ENCODE data around the gene PSMB7.

The PSMB7 gene

GRCh38 chr9:124355039-124355940 is 60.0 kb downstream of the PSMB7 start:
- Histone ChIP-seq H4K8ac (ENCODE audit: low read length) (no peak overlapping the region), H3K79me1 (replicated peaks; ENCODE audit: low read length, poor library complexity, severe bottlenecking) (peaks cover 20% of the 10 kb centered on the region), H2BK12ac (ENCODE audit: low read length in 2 of 2) (peak overlapping the region; percentile 28 to 45), H2AK5ac (ENCODE audit: low read length, severe bottlenecking) (no peak overlapping the region), H3K14ac (ENCODE audit: low read length in 2 of 2) (peak overlapping the region in 1 of 2 experiments; percentile 19), H3K4ac (ENCODE audit: low read depth in 1 of 2, low read length in 2 of 2) (no peak overlapping the region), H3K9ac (ENCODE audit: low read length) (no peak overlapping the region), H3K4me1 (ENCODE audit: control insufficient read depth, insufficient read depth, low read depth, low read length) (peaks cover 33% of the 10 kb centered on the region), H3K4me3 (ENCODE audit: insufficient read depth in 1 of 2, low read depth in 1 of 2, low read length in 2 of 2) (no peak overlapping the region), H3K4me2 (ENCODE audit: low read length, poor library complexity, severe bottlenecking) (no peak overlapping the region), H3K18ac (ENCODE audit: low read depth in 1 of 2, low read length in 2 of 2) (no peak overlapping the region), H3K36me3 (ENCODE audit: control insufficient read depth in 1 of 2, insufficient read depth in 2 of 2, low read depth in 1 of 2, low read length in 2 of 2) (peaks cover 70 to 73% of the 10 kb centered on the region in 2 experiments), H2BK5ac (ENCODE audit: low read depth, low read length, poor library complexity, severe bottlenecking) (no peak overlapping the region), H3K23ac (ENCODE audit: low read length in 2 of 2) (no peak overlapping the region), H3K27me3 (ENCODE audit: control insufficient read depth in 1 of 2, insufficient read depth in 1 of 2, low read length in 2 of 2) (no peaks in the 10 kb centered on the region), H3K9me3 (ENCODE audit: control insufficient read depth, low read length) (no peaks in the 10 kb centered on the region), H3K27ac (ENCODE audit: low read length, poor library complexity, severe bottlenecking) (peak overlapping the region; percentile 6), H2BK120ac (ENCODE audit: low read depth, low read length) (no peak overlapping the region), H4K91ac (ENCODE audit: low read length) (peak overlapping the region; percentile 18), H2AFZ (ENCODE audit: low read depth, low read length) (no peak overlapping the region), H2BK15ac (ENCODE audit: low read depth, poor library complexity, severe bottlenecking) (no peak overlapping the region)
- no peak for DNase-seq
- 97% methylated on average over 21 of the region's 21 CpGs for WGBS

- H4K8ac ChIP-seq (ENCODE audit: low read length): no peak overlapping the region
- no peaks in the 10 kb centered on the region for H3K27me3 ChIP-seq (ENCODE audit: control insufficient read depth in 1 of 2, insufficient read depth in 1 of 2, low read length in 2 of 2)
- peak overlapping the region; percentile 73 for H3K9ac ChIP-seq (ENCODE audit: low read length)
- H3K27ac ChIP-seq (ENCODE audit: low read length, poor library complexity, severe bottlenecking): peak overlapping the region; percentile 17
- H3K18ac ChIP-seq (ENCODE audit: low read depth in 1 of 2, low read length in 2 of 2): no peak overlapping the region
- no peak overlapping the region for H2BK5ac ChIP-seq (ENCODE audit: low read depth, low read length, poor library complexity, severe bottlenecking)
- no peaks in the 10 kb centered on the region for H3K9me3 ChIP-seq (ENCODE audit: control insufficient read depth, low read length)
- peaks cover 18% of the 10 kb centered on the region for H3K79me1 ChIP-seq (replicated peaks; ENCODE audit: low read length, poor library complexity, severe bottlenecking)
- no peak overlapping the region for H2BK120ac ChIP-seq (ENCODE audit: low read depth, low read length)
- peak overlapping the region in 1 of 2 experiments; percentile 19 for H3K14ac ChIP-seq (ENCODE audit: low read length in 2 of 2)
- no peak overlapping the region for H3K4me2 ChIP-seq (ENCODE audit: low read length, poor library complexity, severe bottlenecking)
- no peak overlapping the region for H2AFZ ChIP-seq (ENCODE audit: low read depth, low read length)
- no peak overlapping the region for H3K4ac ChIP-seq (ENCODE audit: low read depth in 1 of 2, low read length in 2 of 2)
- H2BK15ac ChIP-seq (ENCODE audit: low read depth, poor library complexity, severe bottlenecking): no peak overlapping the region
- H4K91ac ChIP-seq (ENCODE audit: low read length): no peak overlapping the region
- no peak overlapping the region for H2AK5ac ChIP-seq (ENCODE audit: low read length, severe bottlenecking)
- no peak for DNase-seq
- H3K36me3 ChIP-seq (ENCODE audit: control insufficient read depth in 1 of 2, insufficient read depth in 2 of 2, low read depth in 1 of 2, low read length in 2 of 2): peaks cover 74 to 81% of the 10 kb centered on the region in 2 experiments
- H3K23ac ChIP-seq (ENCODE audit: low read length in 2 of 2): no peak overlapping the region
- H3K4me1 ChIP-seq (ENCODE audit: control insufficient read depth, insufficient read depth, low read depth, low read length): peaks cover 31% of the 10 kb centered on the region
- 96% methylated on average over 17 of the region's 17 CpGs for WGBS
- H3K4me3 ChIP-seq (ENCODE audit: insufficient read depth in 1 of 2, low read depth in 1 of 2, low read length in 2 of 2): no peak overlapping the region
- H2BK12ac ChIP-seq (ENCODE audit: low read length in 2 of 2): peak overlapping the region in 1 of 2 experiments; percentile 45
Measured at GRCh38 chr9:124354346-124355038, 60.8 kb downstream of the PSMB7 start.

GRCh38 chr9:124353811-124354274 is 61.4 kb downstream of the PSMB7 start:
- Histone ChIP-seq H3K9ac (ENCODE audit: low read length) (peak overlapping the region; percentile 73), H2AFZ (ENCODE audit: low read depth, low read length) (no peak overlapping the region), H3K27me3 (ENCODE audit: control insufficient read depth in 1 of 2, insufficient read depth in 1 of 2, low read length in 2 of 2) (no peaks in the 10 kb centered on the region), H3K4me2 (ENCODE audit: low read length, poor library complexity, severe bottlenecking) (no peak overlapping the region), H3K4me3 (ENCODE audit: insufficient read depth in 1 of 2, low read depth in 1 of 2, low read length in 2 of 2) (no peak overlapping the region), H3K79me1 (replicated peaks; ENCODE audit: low read length, poor library complexity, severe bottlenecking) (peaks cover 19% of the 10 kb centered on the region), H2AK5ac (ENCODE audit: low read length, severe bottlenecking) (no peak overlapping the region), H3K23ac (ENCODE audit: low read length in 2 of 2) (no peak overlapping the region), H2BK5ac (ENCODE audit: low read depth, low read length, poor library complexity, severe bottlenecking) (no peak overlapping the region), H3K14ac (ENCODE audit: low read length in 2 of 2) (no peak overlapping the region), H3K4me1 (ENCODE audit: control insufficient read depth, insufficient read depth, low read depth, low read length) (peaks cover 31% of the 10 kb centered on the region), H2BK120ac (ENCODE audit: low read depth, low read length) (no peak overlapping the region), H3K27ac (ENCODE audit: low read length, poor library complexity, severe bottlenecking) (peak overlapping the region; percentile 31), H2BK15ac (ENCODE audit: low read depth, poor library complexity, severe bottlenecking) (no peak overlapping the region), H4K8ac (ENCODE audit: low read length) (no peak overlapping the region), H2BK12ac (ENCODE audit: low read length in 2 of 2) (no peak overlapping the region), H3K36me3 (ENCODE audit: control insufficient read depth in 1 of 2, insufficient read depth in 2 of 2, low read depth in 1 of 2, low read length in 2 of 2) (peaks cover 77 to 87% of the 10 kb centered on the region in 2 experiments), H3K18ac (ENCODE audit: low read depth in 1 of 2, low read length in 2 of 2) (no peak overlapping the region), H3K9me3 (ENCODE audit: control insufficient read depth, low read length) (no peaks in the 10 kb centered on the region), H4K91ac (ENCODE audit: low read length) (no peak overlapping the region), H3K4ac (ENCODE audit: low read depth in 1 of 2, low read length in 2 of 2) (no peak overlapping the region)
- DNase-seq: peak; percentile 90
- WGBS: 79% methylated on average over 4 of the region's 4 CpGs

All from mesenchymal stem cell (in vitro differentiated cells and primary cell).